Measurements from ENCODE around the gene TPCN1.

DNA sequence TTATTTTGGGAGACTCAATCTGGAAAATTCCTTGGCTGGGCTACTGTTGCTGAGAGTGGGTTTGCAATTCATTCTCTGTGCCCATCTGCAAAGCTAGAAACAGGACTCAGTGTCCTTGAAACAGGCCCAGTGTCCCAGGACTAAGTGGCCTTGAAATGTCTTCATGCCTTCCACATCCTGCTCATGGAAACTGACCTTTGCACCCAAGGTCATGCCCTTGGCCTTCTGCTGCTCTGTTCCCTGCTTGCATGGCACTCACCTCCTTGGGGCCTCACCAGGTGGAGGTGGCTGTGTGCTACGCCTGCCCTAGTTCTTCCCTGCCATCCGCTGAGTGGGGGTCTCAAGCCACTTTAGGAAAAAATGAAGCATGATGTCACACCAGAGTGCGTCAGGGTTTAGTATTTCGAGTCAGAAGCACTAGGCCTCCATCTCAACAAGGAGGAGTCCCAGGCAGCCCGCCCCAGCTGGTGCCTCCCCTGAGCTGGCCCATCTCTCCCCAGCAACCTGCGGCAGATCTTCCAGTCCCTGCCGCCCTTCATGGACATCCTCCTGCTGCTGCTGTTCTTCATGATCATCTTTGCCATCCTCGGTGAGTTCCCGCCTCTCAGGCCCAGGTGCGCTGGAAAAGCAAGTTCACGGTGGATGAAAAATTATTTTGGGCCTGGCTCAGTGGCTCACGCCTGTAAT is 48.1 kb downstream of the TPCN1 start:
- TF ChIP-seq, protein P1, sequence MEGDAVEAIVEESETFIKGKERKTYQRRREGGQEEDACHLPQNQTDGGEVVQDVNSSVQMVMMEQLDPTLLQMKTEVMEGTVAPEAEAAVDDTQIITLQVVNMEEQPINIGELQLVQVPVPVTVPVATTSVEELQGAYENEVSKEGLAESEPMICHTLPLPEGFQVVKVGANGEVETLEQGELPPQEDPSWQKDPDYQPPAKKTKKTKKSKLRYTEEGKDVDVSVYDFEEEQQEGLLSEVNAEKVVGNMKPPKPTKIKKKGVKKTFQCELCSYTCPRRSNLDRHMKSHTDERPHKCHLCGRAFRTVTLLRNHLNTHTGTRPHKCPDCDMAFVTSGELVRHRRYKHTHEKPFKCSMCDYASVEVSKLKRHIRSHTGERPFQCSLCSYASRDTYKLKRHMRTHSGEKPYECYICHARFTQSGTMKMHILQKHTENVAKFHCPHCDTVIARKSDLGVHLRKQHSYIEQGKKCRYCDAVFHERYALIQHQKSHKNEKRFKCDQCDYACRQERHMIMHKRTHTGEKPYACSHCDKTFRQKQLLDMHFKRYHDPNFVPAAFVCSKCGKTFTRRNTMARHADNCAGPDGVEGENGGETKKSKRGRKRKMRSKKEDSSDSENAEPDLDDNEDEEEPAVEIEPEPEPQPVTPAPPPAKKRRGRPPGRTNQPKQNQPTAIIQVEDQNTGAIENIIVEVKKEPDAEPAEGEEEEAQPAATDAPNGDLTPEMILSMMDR (IDR thresholded peaks at IDR 0.05): no peak
- TF ChIP-seq POLR2A (IDR thresholded peaks at IDR 0.05) (no peak), POLR2AphosphoS5 (IDR thresholded peaks at IDR 0.05) (no peak)

Measured in breast epithelium (tissue), 3 donors.